HEK293 (cell line): ENCODE measurements around the gene TAAR6.

Experiments used
- EGR2 ChIP-seq: fragments of 450-650 bp; formaldehyde crosslinking; IDR thresholded peaks from 2 replicates; pipeline ENCODE4 v1.5.1; 2016; ENCODE audit warnings: low read depth, missing biosample characterization, missing genetic modification characterization
- ELK4 ChIP-seq: IDR thresholded peaks from 2 replicates; pipeline ENCODE4 v1.6.1; 2011; ENCODE audit warnings: mild to moderate bottlenecking, low read depth, low read length, borderline replicate concordance
- MZF1 ChIP-seq: fragments of 450-650 bp; formaldehyde crosslinking; IDR thresholded peaks from 2 replicates; pipeline ENCODE4 v1.5.1; 2017; ENCODE audit warnings: missing biosample characterization, missing genetic modification characterization, borderline replicate concordance
- PATZ1 ChIP-seq: fragments of 450-650 bp; formaldehyde crosslinking; IDR thresholded peaks from 2 replicates; pipeline ENCODE4 v1.5.1; 2016; ENCODE audit warnings: missing biosample characterization, missing genetic modification characterization
- REPIN1 ChIP-seq: fragments of 450-650 bp; formaldehyde crosslinking; IDR thresholded peaks from 2 replicates; pipeline ENCODE4 v1.5.1; 2017; ENCODE audit warnings: missing biosample characterization, missing genetic modification characterization, low read depth
- SALL2 ChIP-seq: fragments of 450-650 bp; formaldehyde crosslinking; IDR thresholded peaks from 2 replicates; pipeline ENCODE4 v1.5.0; 2017; ENCODE audit warnings: missing biosample characterization, mild to moderate bottlenecking, missing genetic modification characterization, borderline replicate concordance
- TSHZ1 ChIP-seq: fragments of 450-650 bp; formaldehyde crosslinking; IDR thresholded peaks from 2 replicates; pipeline ENCODE4 v1.5.1; 2016; ENCODE audit warnings: missing biosample characterization, missing genetic modification characterization, borderline replicate concordance
- ZBTB11 ChIP-seq: fragments of 450-650 bp; formaldehyde crosslinking; conservative IDR thresholded peaks from 2 replicates; pipeline ENCODE4 v1.5.1; 2016; ENCODE audit warnings: low read depth, missing biosample characterization, missing genetic modification characterization
- ZNF121 ChIP-seq: fragments of 450-650 bp; formaldehyde crosslinking; IDR thresholded peaks from 2 replicates; pipeline ENCODE4 v1.5.1; 2016; ENCODE audit warnings: missing biosample characterization, missing genetic modification characterization
- ZNF138 ChIP-seq: fragments of 450-650 bp; formaldehyde crosslinking; IDR thresholded peaks from 2 replicates; pipeline ENCODE4 v1.5.1; 2016; ENCODE audit warnings: missing biosample characterization, missing genetic modification characterization, borderline replicate concordance
- ZNF16 ChIP-seq: fragments of 450-650 bp; formaldehyde crosslinking; IDR thresholded peaks from 2 replicates; pipeline ENCODE4 v1.5.1; 2016; ENCODE audit warnings: low read depth, missing biosample characterization, missing genetic modification characterization
- ZNF19 ChIP-seq: fragments of 450-650 bp; formaldehyde crosslinking; IDR thresholded peaks from 2 replicates; pipeline ENCODE4; 2016; ENCODE audit warnings: missing biosample characterization, missing genetic modification characterization, low read depth
- ZNF341 ChIP-seq: fragments of 450-650 bp; formaldehyde crosslinking; IDR thresholded peaks from 2 replicates; pipeline ENCODE4; 2016; ENCODE audit warnings: low read depth, missing biosample characterization, missing genetic modification characterization
- ZNF426 ChIP-seq: fragments of 450-650 bp; formaldehyde crosslinking; IDR thresholded peaks from 2 replicates; pipeline ENCODE4 v1.5.1; 2017; ENCODE audit warnings: missing biosample characterization, missing genetic modification characterization, mild to moderate bottlenecking, inconsistent platforms, moderate library complexity
- ZNF501 ChIP-seq: fragments of 450-650 bp; formaldehyde crosslinking; IDR thresholded peaks from 2 replicates; pipeline ENCODE4 v1.5.1; 2016; ENCODE audit warnings: missing biosample characterization, missing genetic modification characterization
- ZNF555 ChIP-seq: fragments of 450-650 bp; formaldehyde crosslinking; conservative IDR thresholded peaks from 2 replicates; pipeline ENCODE4 v1.5.1; 2017; ENCODE audit warnings: missing biosample characterization, mild to moderate bottlenecking, missing genetic modification characterization, inconsistent platforms
- ZNF623 ChIP-seq: fragments of 450-650 bp; formaldehyde crosslinking; IDR thresholded peaks from 2 replicates; pipeline ENCODE4 v1.5.1; 2016; ENCODE audit warnings: missing biosample characterization, missing genetic modification characterization
- ZNF701 ChIP-seq: fragments of 450-650 bp; formaldehyde crosslinking; IDR thresholded peaks from 2 replicates; pipeline ENCODE4 v1.5.1; 2016; ENCODE audit warnings: missing biosample characterization, missing genetic modification characterization
- ZNF76 ChIP-seq: fragments of 450-650 bp; formaldehyde crosslinking; IDR thresholded peaks from 2 replicates; pipeline ENCODE4; 2016; ENCODE audit warnings: low read depth, missing biosample characterization, missing genetic modification characterization, borderline replicate concordance
- ZNF843 ChIP-seq: fragments of 450-650 bp; formaldehyde crosslinking; IDR thresholded peaks from 2 replicates; pipeline ENCODE4 v1.5.1; 2016; ENCODE audit warnings: missing biosample characterization, missing genetic modification characterization
- ZSCAN23 ChIP-seq: fragments of 450-650 bp; formaldehyde crosslinking; IDR thresholded peaks from 2 replicates; pipeline ENCODE4 v1.5.1; 2016; ENCODE audit warnings: missing biosample characterization, missing genetic modification characterization
- ZXDB ChIP-seq: fragments of 450-650 bp; formaldehyde crosslinking; IDR thresholded peaks from 2 replicates; pipeline ENCODE4 v1.5.1; 2016; ENCODE audit warnings: missing biosample characterization, missing genetic modification characterization
- TF ChIP-seq, protein P1 (sequence below): fragments of 450-650 bp; formaldehyde crosslinking; IDR thresholded peaks from 2 replicates; pipeline ENCODE4 v1.5.1; 2016; ENCODE audit warnings: missing biosample characterization, missing genetic modification characterization
- TF ChIP-seq, protein P2 (sequence below): fragments of 450-650 bp; formaldehyde crosslinking; IDR thresholded peaks from 2 replicates; pipeline ENCODE4 v1.5.1; 2016; ENCODE audit warnings: missing biosample characterization, missing genetic modification characterization

Gene TAAR6

GRCh38 chr6:132527791-132528190, 42.3 kb upstream of the TAAR6 start (continued):
- TF ChIP-seq PATZ1 (peak; percentile 64), ZNF555 (tag by site-specific recombination) (no peak; the same call in 1 of the 2 replicates), ZNF16 (tag by site-specific recombination) (no peak), SALL2 (tag by site-specific recombination) (no peak), ZNF138 (tag by site-specific recombination) (no peak), TSHZ1 (tag by site-specific recombination) (peak; percentile 96), ZNF501 (peak; percentile 76; the same call in 1 of the 2 replicates), ZNF121 (tag by site-specific recombination) (no peak), ZSCAN23 (tag by site-specific recombination) (peak; percentile 92), ZNF76 (tag by site-specific recombination) (no peak), ZNF426 (tag by site-specific recombination) (no peak), ZNF19 (tag by site-specific recombination) (no peak), MZF1 (tag by site-specific recombination) (peak; percentile 96), ZNF623 (tag by site-specific recombination) (0 out of 2 replicates have a peak, but pooled peaks have one; percentile 12), ZBTB11 (no peak), ZNF843 (peak; percentile 92), ZXDB (tag by site-specific recombination) (peak; percentile 66; the same call in 1 of the 2 replicates), REPIN1 (tag by site-specific recombination) (no peak; the same call in 1 of the 2 replicates), ZNF341 (no peak), ZNF701 (tag by site-specific recombination) (no peak), EGR2 (tag by site-specific recombination) (no peak), ELK4 (no peak)
- TF ChIP-seq, protein P1, sequence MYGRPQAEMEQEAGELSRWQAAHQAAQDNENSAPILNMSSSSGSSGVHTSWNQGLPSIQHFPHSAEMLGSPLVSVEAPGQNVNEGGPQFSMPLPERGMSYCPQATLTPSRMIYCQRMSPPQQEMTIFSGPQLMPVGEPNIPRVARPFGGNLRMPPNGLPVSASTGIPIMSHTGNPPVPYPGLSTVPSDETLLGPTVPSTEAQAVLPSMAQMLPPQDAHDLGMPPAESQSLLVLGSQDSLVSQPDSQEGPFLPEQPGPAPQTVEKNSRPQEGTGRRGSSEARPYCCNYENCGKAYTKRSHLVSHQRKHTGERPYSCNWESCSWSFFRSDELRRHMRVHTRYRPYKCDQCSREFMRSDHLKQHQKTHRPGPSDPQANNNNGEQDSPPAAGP (tag by site-specific recombination), result peak; percentile 50; the same call in 1 of the 2 replicates
- TF ChIP-seq, protein P2, sequence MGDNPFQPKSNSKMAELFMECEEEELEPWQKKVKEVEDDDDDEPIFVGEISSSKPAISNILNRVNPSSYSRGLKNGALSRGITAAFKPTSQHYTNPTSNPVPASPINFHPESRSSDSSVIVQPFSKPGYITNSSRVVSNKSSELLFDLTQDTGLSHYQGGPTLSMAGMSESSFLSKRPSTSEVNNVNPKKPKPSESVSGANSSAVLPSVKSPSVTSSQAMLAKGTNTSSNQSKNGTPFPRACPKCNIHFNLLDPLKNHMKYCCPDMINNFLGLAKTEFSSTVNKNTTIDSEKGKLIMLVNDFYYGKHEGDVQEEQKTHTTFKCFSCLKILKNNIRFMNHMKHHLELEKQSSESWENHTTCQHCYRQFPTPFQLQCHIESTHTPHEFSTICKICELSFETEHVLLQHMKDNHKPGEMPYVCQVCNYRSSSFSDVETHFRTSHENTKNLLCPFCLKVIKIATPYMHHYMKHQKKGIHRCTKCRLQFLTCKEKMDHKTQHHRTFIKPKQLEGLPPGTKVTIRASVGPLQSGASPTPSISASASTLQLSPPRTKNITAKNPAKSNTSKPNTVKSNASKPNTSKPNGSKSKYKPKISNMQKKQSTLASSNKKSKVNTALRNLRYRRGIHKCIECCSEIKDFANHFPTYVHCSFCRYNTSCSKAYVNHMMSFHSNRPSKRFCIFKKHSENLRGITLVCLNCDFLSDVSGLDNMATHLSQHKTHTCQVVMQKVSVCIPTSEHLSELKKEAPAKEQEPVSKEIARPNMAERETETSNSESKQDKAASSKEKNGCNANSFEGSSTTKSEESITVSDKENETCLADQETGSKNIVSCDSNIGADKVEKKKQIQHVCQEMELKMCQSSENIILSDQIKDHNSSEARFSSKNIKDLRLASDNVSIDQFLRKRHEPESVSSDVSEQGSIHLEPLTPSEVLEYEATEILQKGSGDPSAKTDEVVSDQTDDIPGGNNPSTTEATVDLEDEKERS (tag by site-specific recombination), result no peak
